Measurements from ENCODE around the gene ELL. TPM values are rescaled to one million over a fixed set of nuclear protein-coding genes. Genes with fewer than 3 reads are reported as not detected.

ELL gene
- total RNA-seq, 1 donor from 2014 or later = 16.0 TPM

DNA sequence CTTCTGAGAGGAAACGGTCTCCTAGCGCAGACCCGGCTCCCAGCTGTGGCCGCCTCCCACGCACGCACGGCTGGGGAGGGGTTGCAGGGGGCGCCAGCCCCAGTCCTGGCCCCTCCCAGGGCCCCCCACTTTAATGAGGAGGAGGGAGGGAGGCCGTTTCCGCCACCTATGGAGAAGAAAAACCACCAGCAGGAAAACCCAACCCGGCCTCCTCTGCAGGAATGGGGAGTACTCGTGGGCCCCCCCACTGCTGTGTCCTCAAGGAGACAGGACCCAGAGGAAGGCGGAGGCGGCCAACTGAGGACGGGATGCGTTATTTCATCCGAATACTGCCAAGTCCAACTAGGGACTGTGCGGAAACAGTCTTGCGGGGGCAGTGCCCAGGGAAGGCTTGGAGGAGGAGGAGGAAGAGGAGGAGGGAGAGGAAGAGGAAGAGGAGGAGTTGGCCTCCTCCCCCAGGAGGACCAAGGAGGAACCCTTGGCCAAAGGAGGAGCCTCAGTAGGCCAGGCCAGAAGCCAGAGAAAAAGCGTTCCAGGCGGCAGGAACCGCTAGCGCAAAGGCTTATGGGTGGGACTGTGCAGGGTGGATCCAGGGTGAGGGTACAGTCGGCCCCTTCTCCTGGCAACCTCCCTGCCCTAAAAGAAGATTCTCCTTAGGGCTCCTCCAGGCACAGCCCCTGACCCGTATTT, 106.5 kb downstream of the ELL start:
- Histone ChIP-seq H3K9ac (ENCODE audit: low read length) (peak overlapping the region; percentile 31), H3K4me3 (ENCODE audit: insufficient read depth, low read depth, low read length) (peak overlapping the region; percentile 14), H3K79me2 (ENCODE audit: insufficient read depth, low read length) (peaks cover 10% of the 10 kb centered on the region), H3K27ac (ENCODE audit: low read depth, low read length) (peak overlapping the region; percentile 86), H4K20me1 (ENCODE audit: insufficient read depth, low read length) (peaks cover 5% of the 10 kb centered on the region), H3K36me3 (ENCODE audit: insufficient read depth, low read length) (no peaks in the 10 kb centered on the region), H3K27me3 (ENCODE audit: insufficient read depth, low read length) (no peaks in the 10 kb centered on the region), H3K4me1 (ENCODE audit: insufficient read depth, low read length) (peaks cover 50% of the 10 kb centered on the region), H3K9me3 (ENCODE audit: insufficient read depth, low read depth, low read length) (no peaks in the 10 kb centered on the region), H3K4me2 (ENCODE audit: low read length) (peak overlapping the region; percentile 72), H2AFZ (ENCODE audit: low read depth, low read length) (peak overlapping the region; percentile 60)
- Mint-ChIP-seq H3K27ac (ENCODE audit: unreplicated experiment) (no peak overlapping the region), H3K36me3 (ENCODE audit: low read depth, unreplicated experiment) (no peaks in the 10 kb centered on the region), H3K4me1 (ENCODE audit: low read depth, unreplicated experiment) (peaks cover 10% of the 10 kb centered on the region), H3K9me3 (ENCODE audit: unreplicated experiment) (no peaks in the 10 kb centered on the region), H3K4me3 (ENCODE audit: unreplicated experiment) (no peak overlapping the region), H3K27me3 (ENCODE audit: low read depth, unreplicated experiment) (peaks cover 15% of the 10 kb centered on the region)
- FAIRE-seq = no peak
- TF ChIP-seq EZH2 (IDR thresholded peaks at IDR 0.05; ENCODE audit: insufficient read depth, low read length) (no peak), CTCF (IDR thresholded peaks at IDR 0.05; ENCODE audit: insufficient read depth, low read depth, low read length) (no peak)
- DNase-seq (ENCODE audit: low read depth) = peak; percentile 25

GRCh38 chr19:18414504-18415177, 107.2 kb downstream of the ELL start:
- H3K9ac ChIP-seq (ENCODE audit: low read length) = peak overlapping the region; percentile 31
- H4K20me1 ChIP-seq (ENCODE audit: insufficient read depth, low read length) = no peaks in the 10 kb centered on the region
- Mint-ChIP-seq H3K4me3 (ENCODE audit: unreplicated experiment) (peak overlapping the region; percentile 40), H3K27me3 (ENCODE audit: low read depth, unreplicated experiment) (peaks cover 15% of the 10 kb centered on the region), H3K9me3 (ENCODE audit: unreplicated experiment) (no peaks in the 10 kb centered on the region), H3K27ac (ENCODE audit: unreplicated experiment) (no peak overlapping the region), H3K36me3 (ENCODE audit: low read depth, unreplicated experiment) (no peaks in the 10 kb centered on the region), H3K4me1 (ENCODE audit: low read depth, unreplicated experiment) (peaks cover 10% of the 10 kb centered on the region)
- peak overlapping the region; percentile 72 for H3K4me2 ChIP-seq (ENCODE audit: low read length)
- no peak for FAIRE-seq
- no peaks in the 10 kb centered on the region for H3K36me3 ChIP-seq (ENCODE audit: insufficient read depth, low read length)
- DNase-seq (ENCODE audit: low read depth) = no peak
- H2AFZ ChIP-seq (ENCODE audit: low read depth, low read length) = peak overlapping the region; percentile 60
- TF ChIP-seq CTCF (IDR thresholded peaks at IDR 0.05; ENCODE audit: insufficient read depth, low read depth, low read length) = no peak
- TF ChIP-seq EZH2 (IDR thresholded peaks at IDR 0.05; ENCODE audit: insufficient read depth, low read length) = no peak
- H3K4me3 ChIP-seq (ENCODE audit: insufficient read depth, low read depth, low read length) = no peak overlapping the region
- H3K27ac ChIP-seq (ENCODE audit: low read depth, low read length) = peak overlapping the region; percentile 15
- peaks cover 44% of the 10 kb centered on the region for H3K4me1 ChIP-seq (ENCODE audit: insufficient read depth, low read length)
- H3K9me3 ChIP-seq (ENCODE audit: insufficient read depth, low read depth, low read length) = no peaks in the 10 kb centered on the region
- H3K27me3 ChIP-seq (ENCODE audit: insufficient read depth, low read length) = no peaks in the 10 kb centered on the region
- H3K79me2 ChIP-seq (ENCODE audit: insufficient read depth, low read length) = peaks cover 3% of the 10 kb centered on the region
